Measurements from ENCODE around the gene ZFYVE28.

The ZFYVE28 gene

DNA sequence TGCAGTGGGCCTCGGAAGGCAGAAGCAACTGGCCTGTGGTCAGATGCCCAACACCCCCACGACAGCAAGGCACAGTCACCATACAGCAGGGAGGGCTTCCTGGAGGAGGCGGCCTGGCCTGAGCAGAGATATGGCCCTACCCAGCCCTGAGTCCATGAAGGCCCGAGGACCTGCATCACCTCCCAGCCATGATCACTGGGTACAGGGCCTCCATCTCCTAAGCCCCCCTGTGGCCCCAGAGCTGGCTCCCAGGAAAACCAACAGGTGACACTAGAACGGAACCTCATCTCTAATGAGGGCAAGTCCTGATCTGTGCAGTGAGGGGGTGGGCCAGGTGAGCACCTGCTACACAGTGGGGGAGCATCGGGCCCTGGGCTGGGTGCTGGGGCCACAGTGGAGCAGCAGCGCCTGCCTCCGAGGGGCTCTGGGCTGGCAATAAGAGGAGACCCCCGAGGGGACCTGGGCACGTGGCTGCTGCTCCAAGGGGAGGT, 130.3 kb downstream of the ZFYVE28 start:
- H3K27ac ChIP-seq (ENCODE audit: low read length), result no peak overlapping the region
- no peaks in the 10 kb centered on the region for H3K27me3 ChIP-seq (ENCODE audit: low read depth, low read length)
- H3K9me3 ChIP-seq (ENCODE audit: control insufficient read depth in 1 of 2, low read length in 2 of 2), result no peaks in the 10 kb centered on the region
- H3K36me3 ChIP-seq (ENCODE audit: control insufficient read depth in 1 of 2, insufficient read depth in 2 of 2, low read length in 2 of 2), result no peaks in the 10 kb centered on the region
- H3K4me3 ChIP-seq (ENCODE audit: low read depth in 1 of 2, low read length in 2 of 2), result no peak overlapping the region
- H3K4me1 ChIP-seq (ENCODE audit: control insufficient read depth in 1 of 2, insufficient read depth in 2 of 2, low read length in 2 of 2), result no peaks in the 10 kb centered on the region

DNA sequence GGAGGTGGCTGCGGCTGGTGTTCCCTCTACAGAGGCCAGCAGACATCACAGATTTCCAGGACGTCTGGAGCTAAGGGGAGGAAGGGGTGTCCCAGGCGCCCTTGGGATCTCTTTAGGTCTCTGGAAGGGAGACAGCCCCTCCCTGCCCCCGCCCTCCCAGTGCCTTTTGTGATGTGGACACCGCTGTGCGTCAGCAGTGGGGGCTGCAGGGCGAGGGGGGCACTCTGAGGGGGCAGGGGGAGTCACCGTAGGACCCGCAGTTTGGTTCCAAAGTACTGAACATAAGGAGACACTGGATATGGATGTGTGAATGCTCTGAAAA, 130.9 kb downstream of the ZFYVE28 start:
- Histone ChIP-seq H3K4me1 (ENCODE audit: control insufficient read depth in 1 of 2, insufficient read depth in 2 of 2, low read length in 2 of 2) (no peaks in the 10 kb centered on the region), H3K27me3 (ENCODE audit: low read depth, low read length) (no peaks in the 10 kb centered on the region), H3K27ac (ENCODE audit: low read length) (no peak overlapping the region), H3K4me3 (ENCODE audit: low read depth in 1 of 2, low read length in 2 of 2) (no peak overlapping the region), H3K9me3 (ENCODE audit: control insufficient read depth in 1 of 2, low read length in 2 of 2) (no peaks in the 10 kb centered on the region), H3K36me3 (ENCODE audit: control insufficient read depth in 1 of 2, insufficient read depth in 2 of 2, low read length in 2 of 2) (no peaks in the 10 kb centered on the region)

DNA sequence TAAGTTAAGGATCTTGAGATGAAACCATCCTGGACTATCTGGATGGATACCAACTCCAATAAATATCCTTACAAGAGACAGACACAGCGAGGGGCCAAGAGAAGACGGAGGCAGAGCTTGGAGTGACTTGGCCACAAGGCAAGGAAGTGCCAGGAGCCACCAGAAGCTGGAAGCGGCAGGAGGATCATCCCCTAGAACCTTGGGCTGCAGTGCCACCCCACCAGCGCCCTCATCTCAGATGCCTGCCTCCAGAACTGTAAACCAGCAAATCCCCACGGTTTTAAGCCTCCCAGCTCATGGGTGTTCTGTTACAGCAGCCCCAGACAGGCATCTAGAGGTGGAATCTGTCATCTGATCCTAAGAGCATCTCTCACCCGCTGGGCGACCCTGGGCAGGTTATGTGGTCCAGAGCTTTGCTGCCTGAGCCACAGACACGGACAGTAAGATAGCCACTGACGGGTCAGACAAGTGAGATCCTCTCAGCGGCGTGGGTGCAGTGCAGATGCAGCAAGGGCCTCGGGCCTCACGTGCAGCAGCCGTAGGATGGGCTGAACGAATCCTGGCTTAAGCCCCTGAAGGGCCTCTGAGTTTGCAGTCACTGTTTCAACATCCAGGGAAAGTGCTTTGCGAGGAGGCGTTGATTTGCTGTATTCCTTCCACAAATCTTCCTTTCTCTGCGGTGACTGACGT, 131.4 kb downstream of the ZFYVE28 start:
- no peaks in the 10 kb centered on the region for H3K9me3 ChIP-seq (ENCODE audit: control insufficient read depth in 1 of 2, low read length in 2 of 2)

DNA sequence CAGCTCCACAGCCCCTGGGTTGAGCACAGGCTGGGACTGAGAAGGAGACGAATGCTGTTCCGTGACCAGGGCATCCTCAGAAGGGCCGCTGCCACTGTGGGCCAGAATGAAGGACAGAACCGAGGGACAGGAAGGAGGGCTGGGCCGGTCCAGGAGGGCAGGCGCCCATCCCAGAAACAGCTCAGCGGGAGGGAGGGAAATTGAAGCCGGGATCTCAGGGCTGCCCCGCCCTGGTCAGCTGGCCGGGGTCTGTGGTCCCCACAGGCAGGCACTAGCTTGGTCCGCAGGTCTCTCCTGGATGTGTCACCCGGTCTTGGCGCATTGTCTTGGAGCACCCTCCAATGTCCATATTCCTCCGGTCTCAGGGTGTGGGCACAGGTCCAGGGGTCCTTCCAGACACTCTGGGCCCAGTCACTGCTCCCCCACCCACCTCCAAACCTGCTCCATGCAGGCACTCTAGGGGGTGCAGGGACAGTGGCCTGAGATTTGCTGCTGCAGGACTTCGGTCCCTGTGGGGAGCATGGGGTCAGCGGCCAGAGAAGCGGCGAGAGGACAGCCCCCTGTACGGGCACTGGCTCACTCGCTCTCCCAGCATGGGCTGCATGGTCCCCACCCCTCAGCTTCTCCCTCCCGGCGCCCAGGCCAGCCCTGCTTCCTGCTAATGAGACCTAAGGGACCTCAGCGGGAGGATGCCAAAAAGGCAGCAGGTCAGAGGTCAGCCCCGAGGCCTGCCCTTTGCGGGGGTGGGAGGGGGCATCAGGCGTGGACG, 132.6 kb downstream of the ZFYVE28 start:
- no peaks in the 10 kb centered on the region for H3K27me3 ChIP-seq (ENCODE audit: low read depth, low read length)
- no peak overlapping the region for H3K4me3 ChIP-seq (ENCODE audit: low read depth in 1 of 2, low read length in 2 of 2)
- no peaks in the 10 kb centered on the region for H3K36me3 ChIP-seq (ENCODE audit: control insufficient read depth in 1 of 2, insufficient read depth in 2 of 2, low read length in 2 of 2)
- no peak overlapping the region for H3K27ac ChIP-seq (ENCODE audit: low read length)
- no peaks in the 10 kb centered on the region for H3K9me3 ChIP-seq (ENCODE audit: control insufficient read depth in 1 of 2, low read length in 2 of 2)
- H3K4me1 ChIP-seq (ENCODE audit: control insufficient read depth in 1 of 2, insufficient read depth in 2 of 2, low read length in 2 of 2), result no peaks in the 10 kb centered on the region

More for the DNA sequence above, 131.4 kb downstream of the ZFYVE28 start:
- Histone ChIP-seq H3K27ac (ENCODE audit: low read length) (no peak overlapping the region), H3K27me3 (ENCODE audit: low read depth, low read length) (no peaks in the 10 kb centered on the region), H3K4me1 (ENCODE audit: control insufficient read depth in 1 of 2, insufficient read depth in 2 of 2, low read length in 2 of 2) (no peaks in the 10 kb centered on the region), H3K36me3 (ENCODE audit: control insufficient read depth in 1 of 2, insufficient read depth in 2 of 2, low read length in 2 of 2) (no peaks in the 10 kb centered on the region), H3K4me3 (ENCODE audit: low read depth in 1 of 2, low read length in 2 of 2) (no peak overlapping the region)

DNA sequence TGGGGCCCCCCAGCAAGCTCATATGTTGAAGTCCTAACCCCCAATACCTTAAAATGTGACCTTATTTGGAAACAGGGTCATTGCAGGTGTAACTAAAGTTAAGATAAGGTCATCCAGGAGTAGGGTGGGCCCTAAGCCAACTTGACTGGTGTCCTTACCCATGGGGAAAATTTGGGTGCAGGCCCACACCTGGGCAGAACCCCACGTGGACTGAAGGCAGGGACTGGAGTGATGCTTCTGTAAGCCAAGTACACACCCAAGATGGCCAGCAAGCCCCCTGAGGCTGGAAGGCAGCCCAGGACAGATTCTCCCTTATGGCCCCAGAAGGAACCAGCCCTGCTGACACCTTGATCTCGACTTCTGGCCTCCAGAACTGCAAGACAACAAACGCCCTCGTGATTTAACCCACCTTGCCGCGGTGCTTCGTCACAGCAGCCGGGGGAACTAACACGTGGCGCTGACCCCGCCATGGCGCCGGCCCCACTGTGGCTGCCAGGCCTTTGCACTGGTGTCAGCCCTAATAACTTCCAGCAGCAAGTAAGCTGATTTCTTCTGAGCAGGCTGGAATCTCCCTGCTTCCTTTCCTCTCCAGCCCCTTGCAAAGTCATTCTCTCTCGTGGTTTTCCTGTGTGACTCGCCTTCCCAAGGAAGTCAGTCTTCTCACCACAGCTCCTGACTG, 133.4 kb downstream of the ZFYVE28 start:
- H3K9me3 ChIP-seq (ENCODE audit: control insufficient read depth in 1 of 2, low read length in 2 of 2), result no peaks in the 10 kb centered on the region
- H3K27ac ChIP-seq (ENCODE audit: low read length), result no peak overlapping the region
- H3K4me1 ChIP-seq (ENCODE audit: control insufficient read depth in 1 of 2, insufficient read depth in 2 of 2, low read length in 2 of 2), result no peaks in the 10 kb centered on the region
- no peak overlapping the region for H3K4me3 ChIP-seq (ENCODE audit: low read depth in 1 of 2, low read length in 2 of 2)
- no peaks in the 10 kb centered on the region for H3K27me3 ChIP-seq (ENCODE audit: low read depth, low read length)
- no peaks in the 10 kb centered on the region for H3K36me3 ChIP-seq (ENCODE audit: control insufficient read depth in 1 of 2, insufficient read depth in 2 of 2, low read length in 2 of 2)

DNA sequence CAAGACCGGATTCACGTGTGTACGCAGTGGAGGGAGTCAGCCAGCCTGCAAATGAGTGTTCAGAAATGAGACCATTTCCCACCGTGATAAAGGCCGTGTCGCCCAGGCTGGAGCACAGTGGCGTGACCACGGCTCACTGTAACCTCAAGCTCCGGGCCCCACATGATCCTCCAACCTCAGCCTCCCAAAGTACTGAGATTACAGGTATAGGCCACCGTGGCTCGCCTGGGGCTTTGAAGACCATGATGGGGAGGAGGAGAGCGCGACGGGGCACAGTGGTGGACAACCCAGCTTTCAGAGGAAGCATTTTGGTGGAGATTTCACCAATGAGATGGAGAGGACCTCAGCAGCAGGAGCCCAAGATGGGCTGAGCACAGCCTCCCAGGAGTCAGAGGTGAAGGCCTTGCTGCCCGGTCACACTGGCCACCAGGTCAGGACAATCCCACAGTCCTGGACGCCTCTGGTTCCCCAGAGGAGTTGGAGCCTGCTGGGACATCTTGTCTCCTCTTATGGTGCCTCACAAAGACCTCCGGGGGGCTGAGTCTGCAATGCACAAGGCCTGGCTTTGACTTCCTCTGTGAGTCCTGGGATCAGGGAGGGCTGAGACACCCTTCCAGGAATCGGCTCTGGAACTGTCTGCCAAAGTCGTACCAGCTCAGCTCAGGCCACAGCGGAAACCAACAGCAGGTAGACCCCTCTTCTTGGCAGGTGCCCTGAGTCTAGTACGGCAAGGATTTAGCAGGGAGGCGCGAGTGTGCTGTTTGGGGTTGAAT, 134.1 kb downstream of the ZFYVE28 start:
- Histone ChIP-seq H3K27me3 (ENCODE audit: low read depth, low read length) (no peaks in the 10 kb centered on the region), H3K9me3 (ENCODE audit: control insufficient read depth in 1 of 2, low read length in 2 of 2) (no peaks in the 10 kb centered on the region), H3K27ac (ENCODE audit: low read length) (no peak overlapping the region), H3K36me3 (ENCODE audit: control insufficient read depth in 1 of 2, insufficient read depth in 2 of 2, low read length in 2 of 2) (no peaks in the 10 kb centered on the region), H3K4me3 (ENCODE audit: low read depth in 1 of 2, low read length in 2 of 2) (no peak overlapping the region), H3K4me1 (ENCODE audit: control insufficient read depth in 1 of 2, insufficient read depth in 2 of 2, low read length in 2 of 2) (no peaks in the 10 kb centered on the region)

DNA sequence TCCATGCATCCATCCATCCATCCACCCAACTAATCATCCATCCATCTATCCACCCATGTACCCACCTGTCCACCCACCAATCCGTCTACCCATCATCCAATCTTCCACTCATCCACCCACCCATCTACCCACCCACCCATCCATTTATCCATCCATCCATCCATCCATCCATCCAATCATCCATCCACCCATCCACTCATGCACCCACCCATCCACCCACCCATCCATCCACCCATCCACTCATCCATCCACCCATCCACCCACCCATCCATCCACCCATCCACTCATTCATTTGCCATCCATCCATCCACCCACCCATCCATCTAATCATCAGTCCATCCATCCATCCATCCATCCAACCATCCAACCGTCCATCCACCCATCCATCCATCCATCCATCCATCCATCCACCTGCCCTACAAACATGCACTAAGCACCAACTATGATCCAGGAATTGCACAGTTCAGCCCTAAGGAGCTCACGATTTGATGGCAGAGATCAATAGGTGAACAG, 135.2 kb downstream of the ZFYVE28 start:
- Histone ChIP-seq H3K27me3 (ENCODE audit: low read depth, low read length) (no peaks in the 10 kb centered on the region), H3K27ac (ENCODE audit: low read length) (no peak overlapping the region), H3K4me1 (ENCODE audit: control insufficient read depth in 1 of 2, insufficient read depth in 2 of 2, low read length in 2 of 2) (no peaks in the 10 kb centered on the region), H3K9me3 (ENCODE audit: control insufficient read depth in 1 of 2, low read length in 2 of 2) (no peaks in the 10 kb centered on the region), H3K4me3 (ENCODE audit: low read depth in 1 of 2, low read length in 2 of 2) (no peak overlapping the region), H3K36me3 (ENCODE audit: control insufficient read depth in 1 of 2, insufficient read depth in 2 of 2, low read length in 2 of 2) (no peaks in the 10 kb centered on the region)

DNA sequence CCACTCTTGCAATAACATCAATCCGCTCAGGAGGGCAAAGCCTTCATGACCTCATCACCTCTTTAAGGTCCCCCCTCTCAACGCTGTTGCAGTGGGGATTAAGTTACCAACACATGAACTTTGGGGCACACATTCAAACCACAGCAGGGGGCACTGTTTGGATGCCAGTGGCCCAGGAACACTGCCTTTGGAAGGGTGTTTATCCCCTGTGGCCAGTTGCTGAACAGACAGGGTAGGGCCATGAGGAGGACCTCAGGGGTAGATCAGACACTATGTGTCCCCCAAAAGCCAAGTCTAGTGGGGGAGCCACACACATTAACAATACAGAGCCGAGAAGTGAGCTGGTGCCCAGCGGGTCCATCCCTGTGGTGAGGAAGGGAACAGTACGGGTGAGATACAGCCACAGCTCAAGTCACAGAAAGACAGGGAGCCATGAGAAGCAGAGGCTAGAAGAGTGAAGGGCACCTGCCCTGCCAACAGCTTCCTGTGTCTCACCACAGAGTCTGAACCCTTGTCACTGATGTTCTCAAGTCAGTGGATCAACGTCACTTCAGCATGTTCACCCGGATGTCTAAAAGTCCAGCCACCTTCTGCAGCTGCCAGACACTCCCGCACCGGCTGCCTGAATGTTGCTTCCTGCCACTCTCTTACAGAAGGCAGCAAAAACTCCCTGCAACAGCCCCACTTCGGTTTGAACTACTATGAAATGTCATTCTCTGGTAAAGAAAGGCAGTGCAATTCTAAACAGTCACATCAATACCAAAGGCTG, 136.7 kb downstream of the ZFYVE28 start:
- Histone ChIP-seq H3K27ac (ENCODE audit: low read length) (no peak overlapping the region), H3K4me3 (ENCODE audit: low read depth in 1 of 2, low read length in 2 of 2) (no peak overlapping the region), H3K4me1 (ENCODE audit: control insufficient read depth in 1 of 2, insufficient read depth in 2 of 2, low read length in 2 of 2) (no peaks in the 10 kb centered on the region), H3K27me3 (ENCODE audit: low read depth, low read length) (no peaks in the 10 kb centered on the region), H3K9me3 (ENCODE audit: control insufficient read depth in 1 of 2, low read length in 2 of 2) (no peaks in the 10 kb centered on the region), H3K36me3 (ENCODE audit: control insufficient read depth in 1 of 2, insufficient read depth in 2 of 2, low read length in 2 of 2) (no peaks in the 10 kb centered on the region)

DNA sequence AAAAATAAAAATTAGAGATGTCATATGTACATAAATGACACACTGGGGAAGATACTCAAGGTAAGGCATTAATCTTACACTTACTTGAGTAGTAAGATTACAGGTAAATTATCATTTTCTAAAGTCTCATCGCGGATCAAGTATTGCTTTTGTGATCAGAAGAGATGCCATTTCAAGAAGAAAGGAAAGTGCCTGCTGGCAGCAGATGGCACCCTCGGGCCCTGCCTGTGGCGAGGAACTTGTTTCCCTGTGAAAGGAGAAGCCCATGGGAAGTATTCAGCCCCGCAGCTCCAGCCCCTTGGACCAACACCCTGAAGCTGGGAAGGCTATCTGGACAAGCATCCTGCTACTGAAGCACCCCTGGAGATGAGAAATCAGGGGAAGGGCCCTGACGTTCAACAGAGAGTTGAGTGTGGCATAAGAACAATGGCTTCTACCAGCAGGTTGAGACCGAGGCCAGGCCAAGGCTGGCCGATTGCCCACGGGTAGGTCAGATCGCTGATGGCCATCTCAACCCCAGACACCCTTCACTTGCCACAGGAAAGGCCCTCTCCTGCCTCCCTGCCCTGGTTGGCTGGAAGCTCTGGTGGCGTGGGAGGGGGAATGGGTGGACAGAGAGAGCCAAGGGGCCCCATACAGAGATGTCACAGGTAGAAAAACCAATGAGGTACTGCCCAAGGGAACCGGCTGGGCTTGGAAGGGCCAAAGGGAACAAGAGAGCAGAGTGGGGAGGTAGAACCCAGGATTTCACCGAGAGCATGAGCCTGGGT, 137.7 kb downstream of the ZFYVE28 start:
- no peak overlapping the region for H3K27ac ChIP-seq (ENCODE audit: low read length)
- H3K4me1 ChIP-seq (ENCODE audit: control insufficient read depth in 1 of 2, insufficient read depth in 2 of 2, low read length in 2 of 2), result no peaks in the 10 kb centered on the region
- no peaks in the 10 kb centered on the region for H3K27me3 ChIP-seq (ENCODE audit: low read depth, low read length)
- H3K4me3 ChIP-seq (ENCODE audit: low read depth in 1 of 2, low read length in 2 of 2), result no peak overlapping the region
- no peaks in the 10 kb centered on the region for H3K36me3 ChIP-seq (ENCODE audit: control insufficient read depth in 1 of 2, insufficient read depth in 2 of 2, low read length in 2 of 2)
- H3K9me3 ChIP-seq (ENCODE audit: control insufficient read depth in 1 of 2, low read length in 2 of 2), result no peaks in the 10 kb centered on the region

DNA sequence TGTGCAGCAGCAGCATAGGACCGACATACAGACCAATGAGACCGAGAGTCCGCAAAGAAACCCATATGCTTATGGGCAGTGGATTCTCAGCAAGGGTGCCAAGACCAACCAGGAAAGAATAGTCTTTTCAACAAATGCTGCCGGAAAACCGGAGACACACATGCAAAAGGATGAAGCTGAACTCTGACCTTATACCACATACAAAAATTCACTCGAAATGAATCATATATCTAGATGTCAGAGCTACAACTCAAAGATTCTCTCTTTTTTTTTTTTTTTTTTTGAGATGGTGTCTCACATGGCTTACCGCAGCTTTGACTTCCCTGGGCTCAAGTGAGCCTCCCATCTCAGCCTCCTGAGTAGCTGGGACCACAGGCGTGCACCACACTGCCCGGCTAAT, 140.5 kb downstream of the ZFYVE28 start:
- no peaks in the 10 kb centered on the region for H3K36me3 ChIP-seq (ENCODE audit: control insufficient read depth in 1 of 2, insufficient read depth in 2 of 2, low read length in 2 of 2)
- H3K27ac ChIP-seq (ENCODE audit: low read length), result no peak overlapping the region
- H3K27me3 ChIP-seq (ENCODE audit: low read depth, low read length), result no peaks in the 10 kb centered on the region
- no peaks in the 10 kb centered on the region for H3K9me3 ChIP-seq (ENCODE audit: control insufficient read depth in 1 of 2, low read length in 2 of 2)
- H3K4me3 ChIP-seq (ENCODE audit: low read depth in 1 of 2, low read length in 2 of 2), result no peak overlapping the region
- no peaks in the 10 kb centered on the region for H3K4me1 ChIP-seq (ENCODE audit: control insufficient read depth in 1 of 2, insufficient read depth in 2 of 2, low read length in 2 of 2)
